Astrocyte (in vitro differentiated cells and primary cell): Measurements from ENCODE around the gene GEMIN8. TPM values are rescaled to one million over a fixed set of nuclear protein-coding genes. Genes with fewer than 3 reads are reported as not detected.

Experiments
- DNase-seq: peaks from one replicate; pipeline ENCODE4 v3.0.0-alpha.2; 2010; ENCODE audit warnings: low read depth
- FAIRE-seq: peaks from 2 replicates; lab custom pipeline; 2011; peaks lifted over from hg19 to GRCh38; lab: Jason Lieb, UNC
- H2AFZ ChIP-seq: 2 replicates; pipeline ENCODE4 v1.6.0; 2012; ENCODE audit warnings: low read depth, low read length, inconsistent platforms
- H3K27ac ChIP-seq: 2 replicates; pipeline ENCODE4 v1.5.1; 2011; ENCODE audit warnings: low read depth, low read length, inconsistent platforms
- H3K27me3 ChIP-seq: 2 replicates; pipeline ENCODE4 v1.6.0; 2011; ENCODE audit warnings: low read length, inconsistent platforms; ENCODE audit not compliant: insufficient read depth
- H3K36me3 ChIP-seq: 2 replicates; pipeline ENCODE4 v1.5.1; 2011; ENCODE audit warnings: low read length, inconsistent platforms; ENCODE audit not compliant: insufficient read depth
- H3K4me1 ChIP-seq: 2 replicates; pipeline ENCODE4 v1.5.1; 2011; ENCODE audit warnings: low read length, inconsistent platforms; ENCODE audit not compliant: insufficient read depth
- H3K4me2 ChIP-seq: 2 replicates; pipeline ENCODE4 v1.6.0; 2012; ENCODE audit warnings: low read length, inconsistent platforms
- H3K4me3 ChIP-seq: 2 replicates; pipeline ENCODE4 v1.5.1; 2011; ENCODE audit warnings: low read depth, mild to moderate bottlenecking, low read length, inconsistent platforms; ENCODE audit not compliant: insufficient read depth
- H3K79me2 ChIP-seq: 2 replicates; pipeline ENCODE4 v1.6.0; 2012; ENCODE audit warnings: mild to moderate bottlenecking, low read length, inconsistent platforms; ENCODE audit not compliant: insufficient read depth
- H3K9ac ChIP-seq: 2 replicates; pipeline ENCODE4 v1.6.0; 2012; ENCODE audit warnings: mild to moderate bottlenecking, low read length, inconsistent platforms
- H3K9me3 ChIP-seq: 2 replicates; pipeline ENCODE4 v1.5.1; 2012; ENCODE audit warnings: low read depth, mild to moderate bottlenecking, low read length, inconsistent platforms; ENCODE audit not compliant: insufficient read depth
- H4K20me1 ChIP-seq: 2 replicates; pipeline ENCODE4 v1.6.0; 2012; ENCODE audit warnings: low read length, inconsistent platforms; ENCODE audit not compliant: insufficient read depth
- H3K27ac Mint-ChIP-seq: one replicate; pipeline ENCODE4 v1.8.0; 2021; ENCODE audit warnings: mild to moderate bottlenecking, mixed read lengths; ENCODE audit not compliant: unreplicated experiment
- H3K27me3 Mint-ChIP-seq: one replicate; pipeline ENCODE4 v1.8.0; 2021; ENCODE audit warnings: low read depth, mixed read lengths; ENCODE audit not compliant: unreplicated experiment
- H3K36me3 Mint-ChIP-seq: one replicate; pipeline ENCODE4 v1.8.0; 2021; ENCODE audit warnings: low read depth, mixed read lengths; ENCODE audit not compliant: unreplicated experiment
- H3K4me1 Mint-ChIP-seq: one replicate; pipeline ENCODE4 v1.8.0; 2021; ENCODE audit warnings: low read depth, mixed read lengths; ENCODE audit not compliant: unreplicated experiment
- H3K4me3 Mint-ChIP-seq: one replicate; pipeline ENCODE4 v1.8.0; 2021; ENCODE audit warnings: mild to moderate bottlenecking, moderate library complexity, mixed read lengths; ENCODE audit not compliant: unreplicated experiment
- H3K9me3 Mint-ChIP-seq: one replicate; pipeline ENCODE4 v1.8.0; 2021; ENCODE audit warnings: mild to moderate bottlenecking, mixed read lengths; ENCODE audit not compliant: unreplicated experiment
- EZH2 ChIP-seq: IDR thresholded peaks from 2 replicates; pipeline ENCODE4 v1.6.1; 2012; ENCODE audit warnings: mild to moderate bottlenecking, low read length, inconsistent platforms; ENCODE audit not compliant: insufficient read depth
- total RNA-seq: library from RNA; stranded (reverse); gene quantifications from 2 replicates; pipeline ENCODE4 v1.2.1, GENCODE V29; 2021
- TF ChIP-seq, protein P1 (sequence below): IDR thresholded peaks from 2 replicates; pipeline ENCODE4 v1.5.1; 2011; ENCODE audit warnings: low read depth, mild to moderate bottlenecking, inconsistent platforms, low read length, moderate library complexity; ENCODE audit not compliant: insufficient read depth

Gene GEMIN8
- total RNA-seq, 1 donor from 2014 or later: 10.5 TPM

DNA sequence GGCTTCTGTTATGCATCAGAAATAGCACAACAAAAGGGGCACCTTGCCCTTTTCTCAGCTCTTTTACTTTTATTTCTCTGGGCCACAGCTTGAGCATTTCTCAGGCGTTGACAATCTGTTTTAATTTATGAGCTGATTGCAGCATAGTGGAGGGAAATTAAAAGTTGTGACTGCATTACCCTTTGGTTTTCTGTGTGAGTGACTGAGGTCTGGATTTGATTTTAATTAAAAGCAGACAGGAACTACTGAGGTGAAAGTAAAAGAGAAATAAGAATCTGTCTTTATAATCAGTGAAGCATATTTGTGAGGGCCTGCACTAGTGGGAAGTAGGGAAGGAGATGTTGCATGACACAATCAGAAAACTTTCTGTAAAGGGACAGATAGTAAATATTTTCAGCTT, 43.4 kb upstream of the GEMIN8 start:
- Histone ChIP-seq H4K20me1 (no peaks in the 10 kb centered on the region), H3K9ac (no peak overlapping the region), H2AFZ (no peak overlapping the region), H3K79me2 (no peaks in the 10 kb centered on the region), H3K27ac (no peak overlapping the region), H3K27me3 (no peaks in the 10 kb centered on the region), H3K4me2 (no peak overlapping the region), H3K4me1 (no peaks in the 10 kb centered on the region), H3K4me3 (no peak overlapping the region), H3K36me3 (no peaks in the 10 kb centered on the region), H3K9me3 (no peaks in the 10 kb centered on the region)
- peak; percentile 96 for FAIRE-seq
- Mint-ChIP-seq H3K4me1 (peaks cover 6% of the 10 kb centered on the region), H3K27me3 (no peaks in the 10 kb centered on the region), H3K9me3 (no peaks in the 10 kb centered on the region), H3K4me3 (no peak overlapping the region), H3K27ac (no peak overlapping the region), H3K36me3 (no peaks in the 10 kb centered on the region)
- DNase-seq: no peak
- TF ChIP-seq, protein P1, sequence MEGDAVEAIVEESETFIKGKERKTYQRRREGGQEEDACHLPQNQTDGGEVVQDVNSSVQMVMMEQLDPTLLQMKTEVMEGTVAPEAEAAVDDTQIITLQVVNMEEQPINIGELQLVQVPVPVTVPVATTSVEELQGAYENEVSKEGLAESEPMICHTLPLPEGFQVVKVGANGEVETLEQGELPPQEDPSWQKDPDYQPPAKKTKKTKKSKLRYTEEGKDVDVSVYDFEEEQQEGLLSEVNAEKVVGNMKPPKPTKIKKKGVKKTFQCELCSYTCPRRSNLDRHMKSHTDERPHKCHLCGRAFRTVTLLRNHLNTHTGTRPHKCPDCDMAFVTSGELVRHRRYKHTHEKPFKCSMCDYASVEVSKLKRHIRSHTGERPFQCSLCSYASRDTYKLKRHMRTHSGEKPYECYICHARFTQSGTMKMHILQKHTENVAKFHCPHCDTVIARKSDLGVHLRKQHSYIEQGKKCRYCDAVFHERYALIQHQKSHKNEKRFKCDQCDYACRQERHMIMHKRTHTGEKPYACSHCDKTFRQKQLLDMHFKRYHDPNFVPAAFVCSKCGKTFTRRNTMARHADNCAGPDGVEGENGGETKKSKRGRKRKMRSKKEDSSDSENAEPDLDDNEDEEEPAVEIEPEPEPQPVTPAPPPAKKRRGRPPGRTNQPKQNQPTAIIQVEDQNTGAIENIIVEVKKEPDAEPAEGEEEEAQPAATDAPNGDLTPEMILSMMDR: no peak
- no peak for TF ChIP-seq EZH2

DNA sequence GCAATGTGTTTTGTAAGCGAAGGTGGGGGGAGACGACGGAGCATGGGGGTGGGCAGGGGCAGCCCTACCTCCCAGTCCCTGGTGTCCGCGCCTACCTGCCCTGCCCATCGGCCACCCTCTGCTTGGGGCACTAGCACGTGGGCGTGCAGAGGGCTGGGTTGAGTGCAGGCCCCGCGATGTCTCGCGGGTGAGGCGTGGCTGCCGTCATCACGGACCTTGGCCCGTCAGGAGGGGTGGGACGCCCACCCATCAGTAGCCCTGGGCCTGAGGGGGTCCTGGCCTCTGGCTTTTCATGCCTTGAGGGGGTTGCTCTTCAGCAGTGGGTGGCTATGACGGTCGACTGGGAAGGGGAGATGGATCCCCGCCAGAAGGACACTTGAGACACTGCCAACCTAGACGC, 36.1 kb upstream of the GEMIN8 start:
- Mint-ChIP-seq H3K4me1 (peaks cover 7% of the 10 kb centered on the region), H3K27ac (no peak overlapping the region), H3K4me3 (no peak overlapping the region), H3K36me3 (no peaks in the 10 kb centered on the region), H3K27me3 (no peaks in the 10 kb centered on the region), H3K9me3 (no peaks in the 10 kb centered on the region)
- Histone ChIP-seq H3K4me1 (no peaks in the 10 kb centered on the region), H4K20me1 (no peaks in the 10 kb centered on the region), H3K9ac (no peak overlapping the region), H2AFZ (no peak overlapping the region), H3K4me2 (no peak overlapping the region), H3K36me3 (no peaks in the 10 kb centered on the region), H3K9me3 (no peaks in the 10 kb centered on the region), H3K27me3 (no peaks in the 10 kb centered on the region), H3K27ac (no peak overlapping the region), H3K4me3 (no peak overlapping the region), H3K79me2 (no peaks in the 10 kb centered on the region)
- no peak for DNase-seq
- FAIRE-seq: no peak
- TF ChIP-seq, protein P1: no peak
- no peak for TF ChIP-seq EZH2

DNA sequence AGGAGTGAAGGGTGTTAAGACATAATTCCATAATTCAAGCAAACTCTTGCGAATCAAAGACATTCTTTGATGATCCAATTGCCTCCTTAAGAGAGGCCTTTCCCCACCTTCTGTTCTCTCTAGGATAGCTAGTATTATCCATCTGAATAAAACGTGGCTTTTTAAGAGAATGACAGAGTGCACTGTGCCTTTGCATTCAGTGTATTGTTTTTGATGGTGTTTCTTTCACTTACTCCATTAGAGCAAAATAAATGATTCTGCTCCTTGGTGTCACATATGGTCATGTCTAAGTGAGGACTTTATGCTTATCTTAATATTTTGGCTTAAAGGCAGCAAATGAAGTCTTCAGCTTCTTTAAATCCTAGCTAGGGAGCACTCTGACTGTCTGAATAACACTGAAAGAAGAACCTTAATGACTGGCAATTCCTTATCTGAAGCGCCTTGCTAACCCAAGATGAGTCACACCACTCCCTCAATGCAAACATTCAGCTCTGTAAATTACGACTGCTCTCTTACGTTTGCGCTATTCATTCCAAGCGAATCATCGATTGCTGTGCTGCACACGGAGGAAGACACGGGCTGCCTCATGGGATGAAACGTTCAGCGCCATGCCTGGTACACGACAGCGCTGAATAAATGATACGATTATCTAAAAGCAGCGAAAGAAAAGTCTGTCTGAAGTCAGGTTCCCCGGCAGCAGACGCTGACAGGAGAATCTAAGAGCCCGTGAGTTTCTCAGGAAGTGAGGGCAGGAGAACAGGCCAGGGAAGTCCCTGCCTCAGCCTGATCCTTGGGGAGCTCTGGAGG, 35.1 kb upstream of the GEMIN8 start:
- H3K27ac ChIP-seq: no peak overlapping the region
- H3K36me3 Mint-ChIP-seq: no peaks in the 10 kb centered on the region
- H3K9me3 ChIP-seq: no peaks in the 10 kb centered on the region
- no peak overlapping the region for H3K4me3 Mint-ChIP-seq
- peak; percentile 48 for DNase-seq
- H3K4me1 Mint-ChIP-seq: peaks cover 7% of the 10 kb centered on the region
- peak; percentile 89 for FAIRE-seq
- H3K4me3 ChIP-seq: no peak overlapping the region
- H3K79me2 ChIP-seq: no peaks in the 10 kb centered on the region
- H3K27ac Mint-ChIP-seq: peak overlapping the region; percentile 77
- H4K20me1 ChIP-seq: no peaks in the 10 kb centered on the region
- H2AFZ ChIP-seq: no peak overlapping the region
- H3K9ac ChIP-seq: no peak overlapping the region
- no peaks in the 10 kb centered on the region for H3K4me1 ChIP-seq
- no peak overlapping the region for H3K4me2 ChIP-seq
- H3K27me3 Mint-ChIP-seq: no peaks in the 10 kb centered on the region
- no peaks in the 10 kb centered on the region for H3K9me3 Mint-ChIP-seq
- TF ChIP-seq, protein P1: no peak
- TF ChIP-seq EZH2: no peak
- no peaks in the 10 kb centered on the region for H3K36me3 ChIP-seq
- H3K27me3 ChIP-seq: no peaks in the 10 kb centered on the region
